B cell (primary cell): ENCODE results near the gene RNF112. TPM values are rescaled to one million over a fixed set of nuclear protein-coding genes. Genes with fewer than 3 reads are reported as not detected.

Source experiments
- ATAC-seq: fragments of 200-7000 bp; cut with Tn5 transposase; one replicate; pipeline ENCODE4 v1.10.0; 2021; ENCODE audit warnings: low read depth, mild to moderate bottlenecking, moderate number of reproducible peaks, moderate library complexity
- CTCF ChIA-PET: fragments of 350-600 bp; sonication (Branson Sonifier 250); formaldehyde crosslinking; loops from one replicate; lab custom pipeline; 2021; ENCODE audit warnings: antibody characterized with exemption, inconsistent platforms; lab: Charles Lee
- POLR2A ChIA-PET: fragments of 350-600 bp; sonication (Branson Sonifier 250); formaldehyde crosslinking; loops from one replicate; lab custom pipeline; 2021; ENCODE audit warnings: antibody characterized with exemption; lab: Charles Lee
- DNase-seq: peaks from one replicate; pipeline ENCODE4 v3.0.0; 2013
- H2AFZ ChIP-seq: 2 replicates; pipeline ENCODE4 v1.6.1; 2012; ENCODE audit warnings: mild to moderate bottlenecking, low read depth, low read length; ENCODE audit not compliant: insufficient read depth, poor library complexity, severe bottlenecking
- H3K27ac ChIP-seq, 2 donors: 1 replicate in 1 of 2; 2 replicates in 1 of 2; pipeline ENCODE4 v1.5.1; 2012 to 2013; ENCODE audit warnings: low read length in 2 of 2, mild to moderate bottlenecking in 2 of 2, moderate library complexity in 1 of 2
- H3K27me3 ChIP-seq, 4 experiments: fragments of 200-600 bp in 1 of 4; sonication (generic) in 1 of 4; replicated peaks in 1 of 4; 1 replicate in 2 of 4; 2 replicates in 2 of 4; pipeline versions ENCODE4 v1.6.1 to v1.7.0; 2013 to 2016; ENCODE audit warnings: low read length in 3 of 4, mild to moderate bottlenecking in 2 of 4, mixed read lengths in 1 of 4, moderate library complexity in 1 of 4; ENCODE audit not compliant: insufficient read depth in 4 of 4, control insufficient read depth in 3 of 4; ENCODE audit errors: control extremely low read depth in 1 of 4
- H3K36me3 ChIP-seq, 2 experiments: replicated peaks in 1 of 2; 1 replicate in 1 of 2; 2 replicates in 1 of 2; pipeline versions ENCODE4 v1.6.1 to v1.7.1; 2013; ENCODE audit warnings: low read length in 1 of 2; ENCODE audit not compliant: insufficient read depth in 2 of 2, control insufficient read depth in 1 of 2; ENCODE audit errors: control extremely low read depth in 1 of 2, extremely low read depth in 1 of 2
- H3K4me1 ChIP-seq, 2 donors: fragments of 200-600 bp in 1 of 2; sonication (generic) in 1 of 2; 1 replicate in 1 of 2; 2 replicates in 1 of 2; pipeline versions ENCODE4 v1.5.1 to v1.6.1; 2013 to 2017; ENCODE audit warnings: low read length in 2 of 2; ENCODE audit not compliant: control insufficient read depth in 2 of 2, insufficient read depth in 2 of 2
- H3K4me2 ChIP-seq: replicated peaks from 2 replicates; pipeline ENCODE3; 2012; ENCODE audit warnings: mild to moderate bottlenecking, low read depth, low read length; ENCODE audit not compliant: poor library complexity, severe bottlenecking
- H3K4me3 ChIP-seq, 5 experiments: fragments of 200-600 bp in 1 of 5; sonication (generic) in 1 of 5; 1 replicate in 3 of 5; 2 replicates in 2 of 5; pipeline versions ENCODE4 v1.5.1 to v1.7.0; 2011 to 2016; ENCODE audit warnings: low read length in 4 of 5, mild to moderate bottlenecking in 4 of 5, low read depth in 2 of 5, control low read depth in 1 of 5, moderate library complexity in 1 of 5; ENCODE audit not compliant: insufficient read depth in 1 of 5; ENCODE audit errors: control extremely low read depth in 1 of 5, extremely low read depth in 1 of 5
- H3K79me2 ChIP-seq: fragments of 200-600 bp; sonication (generic); one replicate; pipeline ENCODE4 v1.6.0; 2016; ENCODE audit warnings: low read length; ENCODE audit not compliant: control insufficient read depth, insufficient read depth
- H3K9ac ChIP-seq: fragments of 200-600 bp; sonication (generic); 2 replicates; pipeline ENCODE4 v1.6.1; 2017; ENCODE audit warnings: mild to moderate bottlenecking, low read length, moderate library complexity
- H3K9me3 ChIP-seq, 3 donors: one replicate each; pipeline versions ENCODE4 v1.6.1 to v1.7.1; 2013; ENCODE audit warnings: low read length in 2 of 3; ENCODE audit not compliant: control insufficient read depth in 2 of 3, insufficient read depth in 1 of 3; ENCODE audit errors: control extremely low read depth in 1 of 3
- H4K20me1 ChIP-seq: 2 replicates; pipeline ENCODE4 v1.6.0; 2012; ENCODE audit warnings: mild to moderate bottlenecking, low read length; ENCODE audit not compliant: insufficient read depth, control insufficient read depth, poor library complexity, severe bottlenecking
- H3K27ac Mint-ChIP-seq: one replicate; pipeline ENCODE4 v1.8.0; 2021; ENCODE audit warnings: mixed read lengths
- H3K27me3 Mint-ChIP-seq: one replicate; pipeline ENCODE4 v1.8.0; 2021; ENCODE audit warnings: mixed read lengths
- H3K4me1 Mint-ChIP-seq: one replicate; pipeline ENCODE4 v1.8.0; 2021; ENCODE audit warnings: mixed read lengths
- H3K4me3 Mint-ChIP-seq: one replicate; pipeline ENCODE4 v1.8.0; 2021; ENCODE audit warnings: mixed read lengths
- H3K9me3 Mint-ChIP-seq: one replicate; pipeline ENCODE4 v1.8.0; 2022; ENCODE audit warnings: mixed read lengths; ENCODE audit not compliant: insufficient read depth
- CTCF ChIP-seq: fragments of 200-600 bp; IDR thresholded peaks from one replicate; pipeline ENCODE4 v1.8.0; 2022; ENCODE audit warnings: antibody characterized with exemption, mild to moderate bottlenecking
- EZH2 ChIP-seq: IDR thresholded peaks from 2 replicates; pipeline ENCODE4 v1.6.1; 2012; ENCODE audit warnings: borderline replicate concordance, low read depth, mild to moderate bottlenecking, moderate library complexity, low read length; ENCODE audit not compliant: insufficient read depth, poor library complexity, severe bottlenecking
- WGBS: methylation state at CpG from one replicate; pipeline ENCODE4 v1.1.5; 2013; ENCODE audit warnings: missing lambda C conversion rate; ENCODE audit not compliant: insufficient coverage; 5-methylcytosine and 5-hydroxymethylcytosine counted together
- intact Hi-C: fragments of 100-400 bp; cut with micrococcal nuclease; formaldehyde crosslinking; loops from one replicate; pipeline ENCODE4 v1.10.0; 2022
- polyA plus RNA-seq: library from polyadenylated mRNA; depleted of rRNA; stranded (reverse); fragments of >200 nt; gene quantifications from 2 replicates; pipeline ENCODE4 v1.2.3, GENCODE V29; 2012
- total RNA-seq, 2 donors: library from RNA; stranded (reverse); fragments of 120-200 nt in 1 of 2; gene quantifications; 1 replicate in 1 of 2; 2 replicates in 1 of 2; pipeline versions ENCODE4 v1.2.3 to v1.2.4, GENCODE V29; 2013 to 2022

The RNF112 gene
- total and polyA plus RNA-seq, 2 donors (not counting 1 experiment from before 2014, with no cell fraction given), result 0.30 to 0.62 TPM

DNA sequence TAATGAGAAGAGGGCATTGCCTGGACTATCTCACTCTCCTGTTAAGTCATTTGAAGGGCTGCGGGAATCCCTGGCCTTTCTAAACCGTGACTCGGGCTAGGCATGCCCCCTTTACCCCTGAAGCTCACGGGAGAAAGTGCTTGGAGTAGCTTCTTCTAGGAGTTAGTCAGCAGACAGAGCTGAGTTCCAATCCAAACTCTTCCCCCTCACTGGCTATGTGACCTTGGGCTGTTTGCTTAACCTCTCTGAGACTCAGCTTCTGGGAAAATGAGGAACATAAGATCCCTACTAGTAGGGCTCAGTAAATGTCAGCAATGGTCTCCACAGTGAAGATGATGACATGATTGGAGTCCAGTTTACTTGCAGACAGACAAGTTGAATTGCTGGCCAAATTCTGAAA lies 42.8 kb upstream of the RNF112 start:
- H3K4me3 ChIP-seq, result no peak overlapping the region
- no peak for ATAC-seq
- ChIA-PET POLR2A (no interaction called here), CTCF (interaction anchor here (0.9 to 1.2 kb wide), 2 partner anchors 10 to 77 kb away, joined by 3 to 4 read pairs; partner anchors contain the start of gene MAPK7)
- intact Hi-C loops, result no loop called here
- no peaks in the 10 kb centered on the region for H3K9me3 Mint-ChIP-seq
- peak overlapping the region; percentile 68 for H3K27ac Mint-ChIP-seq
- peaks cover 0 to 4% (median 0%) of the 10 kb centered on the region in 3 donors for H3K9me3 ChIP-seq
- H3K9ac ChIP-seq, result no peak overlapping the region
- no peak overlapping the region for H3K4me2 ChIP-seq
- TF ChIP-seq CTCF, result no peak
- no peak for TF ChIP-seq EZH2
- no peaks in the 10 kb centered on the region for H3K36me3 ChIP-seq
- H3K27me3 ChIP-seq, result no peaks in the 10 kb centered on the region
- DNase-seq, result no peak
- peaks cover 37 to 50% of the 10 kb centered on the region in 2 donors for H3K4me1 ChIP-seq
- WGBS, result 96% methylated on average over 4 of the region's 4 CpGs
- H3K27me3 Mint-ChIP-seq, result no peaks in the 10 kb centered on the region
- no peak overlapping the region for H2AFZ ChIP-seq
- peaks cover 51% of the 10 kb centered on the region for H3K4me1 Mint-ChIP-seq
- no peak overlapping the region for H3K4me3 Mint-ChIP-seq
- H3K27ac ChIP-seq, result no peak overlapping the region
- H4K20me1 ChIP-seq, result no peaks in the 10 kb centered on the region
- peaks cover 7% of the 10 kb centered on the region for H3K79me2 ChIP-seq

GRCh38 chr17:19369107-19369778 lies 41.8 kb upstream of the RNF112 start:
- no peaks in the 10 kb centered on the region for H3K27me3 ChIP-seq
- no peaks in the 10 kb centered on the region for H3K9me3 Mint-ChIP-seq
- ATAC-seq (no peak), DNase-seq (no peak)
- no peak overlapping the region for H2AFZ ChIP-seq
- H3K4me3 ChIP-seq, result no peak overlapping the region
- H3K36me3 ChIP-seq, result no peaks in the 10 kb centered on the region
- H3K9ac ChIP-seq, result peak overlapping the region; percentile 44
- peaks cover 13% of the 10 kb centered on the region for H3K79me2 ChIP-seq
- TF ChIP-seq CTCF (no peak), EZH2 (no peak)
- H3K27me3 Mint-ChIP-seq, result no peaks in the 10 kb centered on the region
- ChIA-PET CTCF (interaction anchor here (0.8 to 1.3 kb wide), 6 partner anchors 9 to 78 kb away, joined by 3 to 4 read pairs (median 3); partner anchors contain the start of gene MAPK7), POLR2A (interaction anchor here (1.9 kb wide), 1 partner anchor 9 kb away, joined by 5 read pairs; the partner anchor contains the start of gene MAPK7)
- no peaks in the 10 kb centered on the region for H4K20me1 ChIP-seq
- peaks cover 37 to 53% of the 10 kb centered on the region in 2 donors for H3K4me1 ChIP-seq
- peak overlapping the region; percentile 70 for H3K4me2 ChIP-seq
- WGBS, result 94% methylated on average over 8 of the region's 16 CpGs
- peak overlapping the region; percentile 29 to 68 for H3K27ac ChIP-seq
- peaks cover 53% of the 10 kb centered on the region for H3K4me1 Mint-ChIP-seq
- peak overlapping the region; percentile 87 for H3K4me3 Mint-ChIP-seq
- intact Hi-C loops, result no loop called here
- H3K9me3 ChIP-seq, result peaks cover 0 to 4% (median 0%) of the 10 kb centered on the region in 3 donors
- peak overlapping the region; percentile 94 for H3K27ac Mint-ChIP-seq
